AG04449 (cell line): ENCODE data around the gene RSPH9.

Source experiments
- CTCF ChIA-PET: fragments of 350-600 bp; formaldehyde crosslinking; extraction: SDS; loops from one replicate; lab custom pipeline; 2021; ENCODE audit warnings: antibody characterized with exemption; lab: Yijun Ruan, JAX
- POLR2A ChIA-PET: fragments of 400-600, 350-600 bp; formaldehyde crosslinking; extraction: SDS; loops from one replicate; lab custom pipeline; 2020; ENCODE audit warnings: antibody characterized with exemption, inconsistent platforms; lab: Yijun Ruan, JAX
- DNase-seq: peaks from one replicate; pipeline ENCODE4 v3.0.0-alpha.2; 2010; ENCODE audit warnings: low read depth, low spot score
- H3K4me3 ChIP-seq: 2 replicates; pipeline ENCODE4 v1.5.1; 2011; ENCODE audit warnings: low read depth, mild to moderate bottlenecking, control low read depth, low read length
- TF ChIP-seq, protein P1 (sequence below): IDR thresholded peaks from one replicate; pipeline ENCODE4 v1.5.1; 2011; ENCODE audit warnings: mild to moderate bottlenecking, moderate library complexity, low read length, control low read depth, inconsistent platforms; ENCODE audit not compliant: insufficient read depth; ENCODE audit errors: missing control alignments

Gene RSPH9

GRCh38 chr6:43718387-43719105 is 73.7 kb downstream of the RSPH9 start:
- TF ChIP-seq, protein P1, sequence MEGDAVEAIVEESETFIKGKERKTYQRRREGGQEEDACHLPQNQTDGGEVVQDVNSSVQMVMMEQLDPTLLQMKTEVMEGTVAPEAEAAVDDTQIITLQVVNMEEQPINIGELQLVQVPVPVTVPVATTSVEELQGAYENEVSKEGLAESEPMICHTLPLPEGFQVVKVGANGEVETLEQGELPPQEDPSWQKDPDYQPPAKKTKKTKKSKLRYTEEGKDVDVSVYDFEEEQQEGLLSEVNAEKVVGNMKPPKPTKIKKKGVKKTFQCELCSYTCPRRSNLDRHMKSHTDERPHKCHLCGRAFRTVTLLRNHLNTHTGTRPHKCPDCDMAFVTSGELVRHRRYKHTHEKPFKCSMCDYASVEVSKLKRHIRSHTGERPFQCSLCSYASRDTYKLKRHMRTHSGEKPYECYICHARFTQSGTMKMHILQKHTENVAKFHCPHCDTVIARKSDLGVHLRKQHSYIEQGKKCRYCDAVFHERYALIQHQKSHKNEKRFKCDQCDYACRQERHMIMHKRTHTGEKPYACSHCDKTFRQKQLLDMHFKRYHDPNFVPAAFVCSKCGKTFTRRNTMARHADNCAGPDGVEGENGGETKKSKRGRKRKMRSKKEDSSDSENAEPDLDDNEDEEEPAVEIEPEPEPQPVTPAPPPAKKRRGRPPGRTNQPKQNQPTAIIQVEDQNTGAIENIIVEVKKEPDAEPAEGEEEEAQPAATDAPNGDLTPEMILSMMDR, result no peak
- DNase-seq, result no peak
- ChIA-PET CTCF (interaction anchor here (0.6 to 7.5 kb wide), 4 partner anchors 10 to 358 kb away, joined by 3 to 187 read pairs (median 4); no protein-coding TSS in a partner anchor), POLR2A (no interaction called here)
- no peak overlapping the region for H3K4me3 ChIP-seq

- CTCF ChIA-PET, result interaction anchor here (0.7 to 7.5 kb wide), 6 partner anchors 9 to 357 kb away, joined by 3 to 187 read pairs (median 4); no protein-coding TSS in a partner anchor
- POLR2A ChIA-PET, result no interaction called here
- no peak for DNase-seq
Observed at GRCh38 chr6:43719511-43719910, 74.7 kb downstream of the RSPH9 start.

GRCh38 chr6:43720999-43721398 is 76.2 kb downstream of the RSPH9 start:
- ChIA-PET CTCF (interaction anchor here (1.2 to 7.5 kb wide), 4 partner anchors 8 to 355 kb away, joined by 3 to 187 read pairs (median 20); partner anchors contain the start of gene VEGFA), POLR2A (interaction anchor here (0.6 kb wide), 1 partner anchor 205 kb away, joined by 3 read pairs; no protein-coding TSS in a partner anchor)
- H3K4me3 ChIP-seq, result no peak overlapping the region
- TF ChIP-seq, protein P1, result no peak
- DNase-seq, result no peak

More at GRCh38 chr6:43719511-43719910, 74.7 kb downstream of the RSPH9 start:
- no peak overlapping the region for H3K4me3 ChIP-seq
- TF ChIP-seq, protein P1, result no peak
